SK-N-SH (cell line): ENCODE results near the gene OR2F1. TPM values are rescaled to one million over a fixed set of nuclear protein-coding genes. Genes with fewer than 3 reads are reported as not detected.

ENCODE experiments used
- CTCF ChIA-PET: fragments of 300-600, 350-600 bp; formaldehyde crosslinking; extraction: SDS; loops from one replicate; lab custom pipeline; 2021; lab: Yijun Ruan, JAX
- POLR2A ChIA-PET: fragments of 350-600 bp; sonication (Branson Sonifier 250); formaldehyde crosslinking; extraction: SDS; loops from one replicate; lab custom pipeline; 2020; ENCODE audit warnings: antibody characterized with exemption, inconsistent platforms; lab: Yijun Ruan, JAX
- DNase-seq: peaks from one replicate; pipeline ENCODE4 v3.0.0; 2012
- H2AFZ ChIP-seq: fragments of 200-600 bp; sonication (generic); 2 replicates; pipeline ENCODE4 v1.8.1; 2016; ENCODE audit warnings: antibody characterized with exemption, mild to moderate bottlenecking, low read depth
- H3F3A ChIP-seq: fragments of 200-600 bp; sonication (generic); replicated peaks from 2 replicates; pipeline ENCODE3; 2016; ENCODE audit warnings: antibody characterized with exemption, mild to moderate bottlenecking; ENCODE audit not compliant: insufficient read depth
- H3K27ac ChIP-seq, 2 experiments: fragments of 200-500 bp in 1 of 2; fragments of 200-600 bp in 1 of 2; sonication (Bioruptor generic) in 1 of 2; sonication (generic), shearing (Covaris generic) in 1 of 2; 2 replicates each; pipeline versions ENCODE4 v1.5.1 to v1.6.1; 2014 to 2016; ENCODE audit warnings: low read depth in 2 of 2, inconsistent platforms in 1 of 2, low read length in 1 of 2, mild to moderate bottlenecking in 1 of 2, mixed read lengths in 1 of 2
- H3K27me3 ChIP-seq: fragments of 200-600 bp; sonication (generic), shearing (Covaris generic); 2 replicates; pipeline ENCODE4 v1.6.1; 2016; ENCODE audit warnings: mixed run types; ENCODE audit not compliant: insufficient read depth
- H3K36me3 ChIP-seq, 2 experiments: fragments of 200-500 bp in 1 of 2; fragments of 200-600 bp in 1 of 2; sonication (Bioruptor generic) in 1 of 2; sonication (generic) in 1 of 2; replicated peaks in 1 of 2; 2 replicates each; pipeline versions ENCODE3 to v1.5.1; 2014 to 2016; ENCODE audit warnings: low read length in 1 of 2, mild to moderate bottlenecking in 1 of 2; ENCODE audit not compliant: insufficient read depth in 2 of 2, control insufficient read depth in 1 of 2
- H3K4me1 ChIP-seq, 2 experiments: fragments of 200-500 bp in 1 of 2; fragments of 200-600 bp in 1 of 2; sonication (Bioruptor generic) in 1 of 2; sonication (generic), shearing (Covaris generic) in 1 of 2; 2 replicates each; pipeline versions ENCODE4 v1.5.1 to v1.6.1; 2014 to 2016; ENCODE audit warnings: low read depth in 1 of 2, low read length in 1 of 2, mixed run types in 1 of 2; ENCODE audit not compliant: insufficient read depth in 2 of 2, control insufficient read depth in 1 of 2
- H3K4me2 ChIP-seq: fragments of 200-600 bp; sonication (generic), shearing (Covaris generic); 2 replicates; pipeline ENCODE4 v1.6.1; 2017; ENCODE audit warnings: mixed run types
- H3K4me3 ChIP-seq, 2 experiments: fragments of 200-500 bp in 1 of 2; fragments of 200-600 bp in 1 of 2; sonication (Bioruptor generic) in 1 of 2; sonication (generic), shearing (Covaris generic) in 1 of 2; 2 replicates each; pipeline versions ENCODE4 v1.5.1 to v1.8.1; 2014 to 2016; ENCODE audit warnings: low read depth in 2 of 2, inconsistent platforms in 1 of 2, low read length in 1 of 2, mild to moderate bottlenecking in 1 of 2, mixed read lengths in 1 of 2, moderate library complexity in 1 of 2
- H3K79me2 ChIP-seq: fragments of 200-600 bp; sonication (generic); 2 replicates; pipeline ENCODE4 v1.8.1; 2017; ENCODE audit warnings: mild to moderate bottlenecking; ENCODE audit not compliant: insufficient read depth
- H3K9ac ChIP-seq: fragments of 200-600 bp; sonication (generic); 2 replicates; pipeline ENCODE4 v1.6.1; 2017; ENCODE audit warnings: mixed run types
- H3K9me2 ChIP-seq: fragments of 200-600 bp; sonication (generic); 2 replicates; pipeline ENCODE4 v1.6.1; 2017; ENCODE audit warnings: mixed run types
- H3K9me3 ChIP-seq: fragments of 200-600 bp; sonication (generic); 2 replicates; pipeline ENCODE4 v1.6.1; 2017; ENCODE audit warnings: mixed run types, mild to moderate bottlenecking, moderate library complexity
- H4K20me1 ChIP-seq: fragments of 200-600 bp; sonication (generic); 2 replicates; pipeline ENCODE4 v1.6.1; 2017; ENCODE audit warnings: mild to moderate bottlenecking, mixed run types; ENCODE audit not compliant: insufficient read depth
- CHD2 ChIP-seq: fragments of 150-350 bp; IDR thresholded peaks from 2 replicates; pipeline ENCODE4 v1.6.1; 2018; ENCODE audit warnings: low read length; ENCODE audit not compliant: partially characterized antibody
- CTCF ChIP-seq: fragments of 200-600 bp; sonication (generic); IDR thresholded peaks from 2 replicates; pipeline ENCODE4 v1.6.1; 2017; ENCODE audit warnings: antibody characterized with exemption, mild to moderate bottlenecking, moderate library complexity
- FOSL2 ChIP-seq: IDR thresholded peaks from 2 replicates; pipeline ENCODE4 v1.4.0; 2012; ENCODE audit warnings: low read depth, mild to moderate bottlenecking, moderate library complexity, borderline replicate concordance
- FOXJ3 ChIP-seq: sonication (generic); formaldehyde crosslinking; IDR thresholded peaks from 2 replicates; pipeline ENCODE4 v1.5.1; 2020; ENCODE audit warnings: mild to moderate bottlenecking, missing genetic modification reagents
- FOXM1 ChIP-seq: IDR thresholded peaks from 2 replicates; pipeline ENCODE4 v1.4.0; 2012; ENCODE audit warnings: low read depth, mild to moderate bottlenecking
- GABPA ChIP-seq: IDR thresholded peaks from 2 replicates; pipeline ENCODE4 v1.4.0; 2012; ENCODE audit warnings: low read depth, mild to moderate bottlenecking
- JUND ChIP-seq: IDR thresholded peaks from 2 replicates; pipeline ENCODE4 v1.4.0; 2012
- MAX ChIP-seq: IDR thresholded peaks from 2 replicates; pipeline ENCODE4 v1.4.0; 2012; ENCODE audit warnings: low read depth
- MXI1 ChIP-seq: IDR thresholded peaks from 2 replicates; pipeline ENCODE4 v1.6.1; 2012; ENCODE audit warnings: mild to moderate bottlenecking, low read depth, low read length, improper control_type of control experiment
- NFIC ChIP-seq: IDR thresholded peaks from 2 replicates; pipeline ENCODE4 v1.4.0; 2012; ENCODE audit warnings: borderline replicate concordance
- NRF1 ChIP-seq: IDR thresholded peaks from 2 replicates; pipeline ENCODE4 v1.6.1; 2012; ENCODE audit warnings: low read depth, mild to moderate bottlenecking, low read length
- PBX3 ChIP-seq: IDR thresholded peaks from 2 replicates; pipeline ENCODE4; 2012
- POLR2AphosphoS5 ChIP-seq: IDR thresholded peaks from 2 replicates; pipeline ENCODE4 v1.6.1; 2012; ENCODE audit warnings: low read depth, low read length
- RAD21 ChIP-seq: IDR thresholded peaks from 2 replicates; pipeline ENCODE4 v1.6.1; 2012; ENCODE audit warnings: mild to moderate bottlenecking, low read length
- RCOR1 ChIP-seq: fragments of 150-350 bp; IDR thresholded peaks from 2 replicates; pipeline ENCODE4 v1.6.1; 2017; ENCODE audit warnings: antibody characterized with exemption, low read length
- RFX5 ChIP-seq: IDR thresholded peaks from 2 replicates; pipeline ENCODE4 v1.6.1; 2012; ENCODE audit warnings: mild to moderate bottlenecking, improper control_type of control experiment, low read length
- TAF1 ChIP-seq: IDR thresholded peaks from 2 replicates; pipeline ENCODE4 v1.6.1; 2012; ENCODE audit warnings: low read depth, mild to moderate bottlenecking, low read length, moderate library complexity, borderline replicate concordance
- TCF12 ChIP-seq: IDR thresholded peaks from 2 replicates; pipeline ENCODE4 v1.4.0; 2012
- USF2 ChIP-seq: fragments of 150-350 bp; IDR thresholded peaks from 2 replicates; pipeline ENCODE4 v1.6.1; 2017; ENCODE audit warnings: antibody characterized with exemption, low read length, low read depth, borderline replicate concordance
- YY1 ChIP-seq: IDR thresholded peaks from 2 replicates; pipeline ENCODE4 v1.4.0; 2012; ENCODE audit warnings: low read depth, mild to moderate bottlenecking
- WGBS: methylation state at CpG from one replicate; pipeline ENCODE4 v1.1.6; 2017; ENCODE audit warnings: low lambda C conversion rate; 5-methylcytosine and 5-hydroxymethylcytosine counted together
- polyA plus RNA-seq, 3 experiments: library from polyadenylated mRNA; depleted of rRNA; stranded (reverse); fragments of >200 nt; gene quantifications; 2 replicates each; pipeline ENCODE4 v1.2.3, GENCODE V29; 2012

Gene OR2F1
- polyA plus RNA-seq, 1 of the 3 experiments (the other 2 are of a cell fraction) = 0.10 TPM

GRCh38 chr7:143936087-143937009 lies 18.3 kb upstream of the OR2F1 start (continued):
- TF ChIP-seq PBX3 (peak; percentile 97), RAD21 (no peak), MAX (peak; percentile 20; the same call in 1 of the 2 replicates), POLR2AphosphoS5 (peak; percentile 89; the same call in 1 of the 2 replicates), NFIC (peak; percentile 69), TAF1 (peak; percentile 35; the same call in 1 of the 2 replicates), JUND (peak; percentile 93), CTCF (no peak), TCF12 (peak; percentile 100), FOSL2 (peak; percentile 90)

- Histone ChIP-seq H3K9me2 (no peaks in the 10 kb centered on the region), H3K79me2 (no peaks in the 10 kb centered on the region), H3K36me3 (no peaks in the 10 kb centered on the region), H3K27ac (no peak overlapping the region), H4K20me1 (no peaks in the 10 kb centered on the region), H3K4me2 (no peak overlapping the region), H3K9me3 (no peaks in the 10 kb centered on the region), H2AFZ (no peak overlapping the region), H3K4me3 (no peak overlapping the region), H3K9ac (no peak overlapping the region), H3K27me3 (no peaks in the 10 kb centered on the region), H3F3A (peaks cover 15% of the 10 kb centered on the region), H3K4me1 (peaks cover 6 to 18% of the 10 kb centered on the region in 2 experiments; a peak in 3 of 4 replicates)
- TF ChIP-seq PBX3 = no peak
- TF ChIP-seq FOXM1 = no peak
- TF ChIP-seq CHD2 = no peak
- TF ChIP-seq NRF1 = no peak
- TF ChIP-seq USF2 = no peak
- TF ChIP-seq RFX5 = no peak
- no peak for TF ChIP-seq FOXJ3
- TF ChIP-seq YY1 = no peak
- TF ChIP-seq NFIC = no peak
- TF ChIP-seq MXI1 = no peak
- TF ChIP-seq RCOR1 = no peak
- TF ChIP-seq FOSL2 = no peak
- no peak for TF ChIP-seq CTCF
- TF ChIP-seq GABPA = no peak
- no peak for TF ChIP-seq RAD21
- TF ChIP-seq MAX = no peak
- CTCF ChIA-PET = no interaction called here
- POLR2A ChIA-PET = no interaction called here
- WGBS = 32% methylated on average over 5 of the region's 5 CpGs
- DNase-seq = no peak
These were observed 16.0 kb upstream of the OR2F1 start for GRCh38 chr7:143938379-143939243.
